Mesendoderm (in vitro differentiated cells): ENCODE data around the gene COPS7B.
A peak's percentile ranks its signal among the peaks of the same experiment; 100 is the strongest.

Source experiments
- DNase-seq: peaks from one replicate; pipeline ENCODE4 v3.0.0; 2013
- H2AK5ac ChIP-seq: 2 replicates; pipeline ENCODE4 v1.6.1; 2013; ENCODE audit warnings: low read length, inconsistent platforms
- H2BK120ac ChIP-seq: 2 replicates; pipeline ENCODE4 v1.6.1; 2013; ENCODE audit warnings: low read depth, mild to moderate bottlenecking, low read length, moderate library complexity, mixed read lengths
- H2BK15ac ChIP-seq: replicated peaks from 2 replicates; pipeline ENCODE4 v1.6.1; 2013; ENCODE audit warnings: low read depth, mild to moderate bottlenecking, moderate library complexity
- H2BK5ac ChIP-seq: 2 replicates; pipeline ENCODE4 v1.6.1; 2013; ENCODE audit warnings: low read length, inconsistent platforms
- H3K18ac ChIP-seq: 2 replicates; pipeline ENCODE4 v1.6.1; 2013; ENCODE audit warnings: mild to moderate bottlenecking, low read length, mixed read lengths
- H3K23ac ChIP-seq: one replicate; pipeline ENCODE4 v1.6.1; 2013; ENCODE audit warnings: low read length
- H3K27ac ChIP-seq: 2 replicates; pipeline ENCODE4 v1.5.1; 2013; ENCODE audit warnings: low read depth, mild to moderate bottlenecking, inconsistent platforms, low read length, moderate library complexity
- H3K27me3 ChIP-seq: 2 replicates; pipeline ENCODE4 v1.6.1; 2013; ENCODE audit warnings: low read length, control low read depth, mild to moderate bottlenecking, inconsistent platforms; ENCODE audit not compliant: insufficient read depth, poor library complexity
- H3K36me3 ChIP-seq: 2 replicates; pipeline ENCODE4 v1.6.1; 2013; ENCODE audit warnings: low read length, inconsistent platforms; ENCODE audit not compliant: control insufficient read depth, insufficient read depth
- H3K4ac ChIP-seq: one replicate; pipeline ENCODE4 v1.6.1; 2013; ENCODE audit warnings: low read depth, mild to moderate bottlenecking, low read length, moderate library complexity
- H3K4me1 ChIP-seq: 2 replicates; pipeline ENCODE4 v1.6.1; 2013; ENCODE audit warnings: low read depth, low read length, inconsistent platforms; ENCODE audit not compliant: control insufficient read depth
- H3K4me2 ChIP-seq: 2 replicates; pipeline ENCODE4 v1.6.1; 2013; ENCODE audit warnings: low read length
- H3K4me3 ChIP-seq: 2 replicates; pipeline ENCODE4 v1.5.1; 2013; ENCODE audit warnings: mild to moderate bottlenecking, low read length
- H3K56ac ChIP-seq: one replicate; pipeline ENCODE4 v1.6.1; 2013; ENCODE audit warnings: low read length
- H3K79me1 ChIP-seq: 2 replicates; pipeline ENCODE4 v1.6.1; 2013; ENCODE audit warnings: low read length, inconsistent platforms
- H3K79me2 ChIP-seq: 2 replicates; pipeline ENCODE4 v1.6.1; 2013; ENCODE audit warnings: mild to moderate bottlenecking, low read length; ENCODE audit not compliant: control insufficient read depth, insufficient read depth
- H3K9ac ChIP-seq: 2 replicates; pipeline ENCODE4 v1.6.1; 2013; ENCODE audit warnings: low read length, inconsistent platforms
- H4K5ac ChIP-seq: one replicate; pipeline ENCODE4 v1.6.1; 2013; ENCODE audit warnings: low read length
- H4K8ac ChIP-seq: one replicate; pipeline ENCODE4 v1.6.1; 2013; ENCODE audit warnings: low read depth, mild to moderate bottlenecking, control low read depth, low read length, moderate library complexity
- WGBS: extraction: QIAGEN DNeasy Blood & Tissue Kit; methylation state at CpG from one replicate; pipeline ENCODE4 v1.1.7; 2013; ENCODE audit warnings: low lambda C conversion rate, missing lambda C conversion rate; ENCODE audit not compliant: insufficient coverage; ENCODE audit errors: extremely low coverage; 5-methylcytosine and 5-hydroxymethylcytosine counted together

The COPS7B gene

DNA sequence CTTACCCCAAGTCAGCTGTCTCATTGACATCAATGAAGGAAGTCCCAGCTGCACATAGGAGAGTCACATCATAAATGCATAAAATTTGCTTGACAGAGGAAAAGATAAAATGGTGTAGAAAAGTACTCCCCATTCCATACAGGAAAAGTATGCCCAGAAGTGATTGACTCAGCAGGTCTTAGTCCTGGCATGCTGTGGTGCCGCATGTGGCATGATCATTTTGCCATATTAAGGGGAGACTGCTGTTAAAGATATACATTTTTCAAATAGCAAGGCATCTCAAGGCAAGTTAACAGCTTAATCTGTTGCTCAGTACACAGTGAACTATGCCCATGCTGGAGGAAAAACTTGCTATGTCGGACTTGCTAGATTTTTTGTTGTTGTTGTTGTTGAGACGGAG lies 8.1 kb downstream of the COPS7B start:
- H3K9ac ChIP-seq: no peak overlapping the region
- peaks cover 18% of the 10 kb centered on the region for H3K79me1 ChIP-seq
- H3K79me2 ChIP-seq: peaks cover 15% of the 10 kb centered on the region
- no peak overlapping the region for H3K27ac ChIP-seq
- no peak overlapping the region for H4K8ac ChIP-seq
- no peaks in the 10 kb centered on the region for H3K4me1 ChIP-seq
- no peak overlapping the region for H2BK120ac ChIP-seq
- no peak overlapping the region for H2BK5ac ChIP-seq
- H2AK5ac ChIP-seq: no peak overlapping the region
- H3K4me2 ChIP-seq: no peak overlapping the region
- no peak overlapping the region for H3K23ac ChIP-seq
- no peak overlapping the region for H4K5ac ChIP-seq
- H3K4me3 ChIP-seq: no peak overlapping the region
- peaks cover 7% of the 10 kb centered on the region for H3K36me3 ChIP-seq
- H3K4ac ChIP-seq: no peak overlapping the region
- DNase-seq: no peak
- no peak overlapping the region for H3K18ac ChIP-seq
- no CpG with 5 or more reads among the region's 3 CpGs for WGBS
- no peak overlapping the region for H3K56ac ChIP-seq
- no peak overlapping the region for H2BK15ac ChIP-seq
- no peaks in the 10 kb centered on the region for H3K27me3 ChIP-seq

DNA sequence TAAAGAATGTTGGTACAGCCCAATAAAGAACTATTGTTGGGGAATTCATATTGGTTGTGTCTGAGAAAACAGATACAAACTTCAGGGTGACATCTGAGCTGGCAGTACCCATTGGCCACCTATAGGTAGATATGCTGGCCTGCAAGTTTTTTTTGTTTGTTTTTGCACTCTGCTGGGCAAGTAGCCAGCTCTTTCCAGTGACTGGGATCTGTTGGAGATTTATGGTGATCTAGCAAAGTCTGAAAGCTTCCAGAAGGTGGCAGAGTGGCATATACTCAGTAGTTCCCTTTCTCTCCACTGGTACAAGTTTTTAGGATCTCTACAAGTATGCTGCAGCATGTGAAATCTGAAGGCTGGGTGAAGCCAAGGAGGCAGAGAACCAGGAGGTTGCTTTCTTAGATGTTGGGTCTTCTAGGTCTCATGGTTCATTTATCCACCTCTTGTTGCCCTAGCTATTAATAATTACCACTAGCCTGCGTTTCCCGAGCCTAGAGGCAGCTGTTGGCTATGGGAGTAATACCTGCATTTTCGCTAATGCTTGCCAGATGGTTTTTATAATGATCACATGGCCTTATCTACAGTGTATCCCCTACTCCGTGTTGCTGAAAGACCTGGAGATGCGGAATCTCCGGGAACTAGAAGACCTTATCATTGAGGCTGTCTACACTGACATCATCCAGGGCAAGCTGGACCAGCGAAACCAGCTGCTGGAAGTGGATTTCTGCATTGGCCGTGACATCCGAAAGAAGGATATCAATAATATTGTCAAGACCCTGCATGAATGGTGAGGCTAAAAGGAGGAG lies 9.5 kb downstream of the COPS7B start:
- Histone ChIP-seq H2BK5ac (no peak overlapping the region), H4K5ac (no peak overlapping the region), H3K18ac (no peak overlapping the region), H3K23ac (no peak overlapping the region), H3K27ac (no peak overlapping the region), H2BK15ac (no peak overlapping the region), H3K36me3 (peaks cover 7% of the 10 kb centered on the region), H4K8ac (no peak overlapping the region), H2BK120ac (no peak overlapping the region), H3K4me3 (no peak overlapping the region), H3K79me2 (peaks cover 7% of the 10 kb centered on the region), H3K4me1 (no peaks in the 10 kb centered on the region), H3K56ac (no peak overlapping the region), H3K4ac (no peak overlapping the region), H3K27me3 (no peaks in the 10 kb centered on the region), H3K4me2 (no peak overlapping the region), H2AK5ac (no peak overlapping the region), H3K9ac (no peak overlapping the region), H3K79me1 (peaks cover 12% of the 10 kb centered on the region)
- WGBS: no CpG with 5 or more reads among the region's 9 CpGs
- peak; percentile 71 for DNase-seq

DNA sequence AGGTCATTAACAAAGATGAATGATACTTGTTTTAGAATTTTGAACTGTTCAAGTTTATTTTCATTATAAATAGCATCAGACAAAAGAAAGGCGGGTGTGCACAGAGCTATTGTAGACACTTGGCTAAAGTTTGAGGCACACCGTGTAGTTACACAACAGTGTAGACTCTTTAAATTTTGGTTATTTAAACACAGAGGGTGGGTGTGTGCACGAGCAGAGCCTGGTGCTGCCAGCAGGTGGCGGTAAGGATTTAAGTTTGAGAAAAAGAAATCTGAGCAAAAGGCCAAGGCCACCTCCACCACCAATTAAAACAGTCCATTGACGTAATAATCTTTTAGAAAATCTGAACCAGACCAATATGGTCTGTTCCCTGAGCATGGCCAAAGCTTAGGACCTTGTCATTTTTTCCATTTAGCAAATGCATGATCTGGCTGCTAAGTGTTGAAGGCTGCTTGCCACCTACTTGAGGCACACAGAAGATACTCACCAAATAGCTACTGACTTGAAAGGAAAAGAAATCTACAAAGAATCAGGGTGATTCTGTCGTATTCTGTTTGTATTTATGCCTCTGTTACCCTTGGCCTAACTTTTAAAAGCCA lies 14.3 kb downstream of the COPS7B start:
- Histone ChIP-seq H2BK5ac (no peak overlapping the region), H3K4me3 (no peak overlapping the region), H2BK120ac (no peak overlapping the region), H2AK5ac (no peak overlapping the region), H3K4me2 (no peak overlapping the region), H3K23ac (no peak overlapping the region), H3K18ac (no peak overlapping the region), H3K56ac (no peak overlapping the region), H3K36me3 (peaks cover 9% of the 10 kb centered on the region), H3K79me2 (peaks cover 2% of the 10 kb centered on the region), H4K5ac (no peak overlapping the region), H3K4ac (no peak overlapping the region), H3K4me1 (no peaks in the 10 kb centered on the region), H2BK15ac (no peak overlapping the region), H3K27me3 (no peaks in the 10 kb centered on the region), H3K27ac (no peak overlapping the region), H3K79me1 (peaks cover 7% of the 10 kb centered on the region), H4K8ac (no peak overlapping the region), H3K9ac (no peak overlapping the region)
- peak; percentile 42 for DNase-seq
- WGBS: no CpG with 5 or more reads among the region's 6 CpGs

DNA sequence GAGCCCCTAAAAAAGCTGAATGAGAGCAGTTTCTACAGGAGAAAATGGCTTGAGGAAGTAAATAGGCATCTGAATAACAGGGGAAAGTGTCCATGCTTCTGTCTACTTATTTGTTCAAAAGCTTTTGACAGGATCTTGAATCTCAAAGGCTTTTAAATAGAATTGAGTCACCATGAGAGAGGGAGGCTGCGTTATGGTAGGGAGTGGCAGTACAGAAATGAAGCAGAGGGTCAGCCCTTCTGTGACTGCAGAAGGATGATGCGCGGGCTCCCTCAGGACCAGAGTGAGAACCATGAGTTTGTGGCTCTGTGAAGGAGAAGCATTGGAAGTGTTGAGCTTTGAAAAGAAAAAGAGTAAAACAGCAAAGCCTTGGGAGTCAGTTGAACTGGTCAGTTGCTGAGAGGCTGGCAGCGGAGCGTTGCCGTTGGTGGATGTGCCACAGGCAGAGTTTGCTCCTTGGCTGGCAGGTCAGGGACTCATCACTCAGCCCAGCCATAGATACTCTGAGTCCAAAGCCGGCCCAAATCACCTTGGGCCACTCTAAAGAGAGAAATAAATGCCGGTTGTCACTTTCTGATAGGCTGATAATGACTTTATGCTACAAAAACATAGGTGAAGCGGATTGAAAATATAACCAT lies 17.4 kb downstream of the COPS7B start:
- Histone ChIP-seq H3K9ac (no peak overlapping the region), H4K8ac (no peak overlapping the region), H3K23ac (no peak overlapping the region), H3K79me2 (no peaks in the 10 kb centered on the region), H2AK5ac (no peak overlapping the region), H3K79me1 (peaks cover 2% of the 10 kb centered on the region), H3K27me3 (no peaks in the 10 kb centered on the region), H4K5ac (no peak overlapping the region), H3K18ac (no peak overlapping the region), H3K56ac (no peak overlapping the region), H3K4me2 (no peak overlapping the region), H2BK120ac (no peak overlapping the region), H3K4me3 (no peak overlapping the region), H3K27ac (no peak overlapping the region), H2BK5ac (no peak overlapping the region), H2BK15ac (no peak overlapping the region), H3K4ac (no peak overlapping the region), H3K4me1 (no peaks in the 10 kb centered on the region), H3K36me3 (peaks cover 2% of the 10 kb centered on the region)
- DNase-seq: no peak
- no CpG with 5 or more reads among the region's 9 CpGs for WGBS

DNA sequence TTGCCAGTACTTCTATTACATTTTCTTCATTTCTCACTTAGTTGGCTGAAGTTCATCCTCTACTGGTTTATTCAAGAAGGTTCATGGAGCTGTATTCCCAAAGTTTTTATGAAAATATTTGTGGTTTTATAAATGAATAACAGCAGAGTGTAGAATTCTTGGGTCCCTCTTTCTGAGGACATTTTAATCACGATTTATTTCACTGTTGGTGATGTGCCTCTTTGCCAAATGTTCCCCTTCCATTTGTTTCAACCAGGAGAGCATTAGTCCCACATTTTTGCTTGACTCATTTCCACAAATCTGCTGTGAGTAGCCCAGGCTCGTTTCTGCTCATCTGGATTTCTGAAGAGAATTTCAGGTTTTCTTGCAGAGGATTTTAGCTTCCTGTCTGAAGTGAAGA lies 20.8 kb downstream of the COPS7B start:
- H3K79me1 ChIP-seq: peaks cover 2% of the 10 kb centered on the region
- no peak overlapping the region for H2BK15ac ChIP-seq
- H3K4me2 ChIP-seq: no peak overlapping the region
- no peak overlapping the region for H3K23ac ChIP-seq
- no peak overlapping the region for H3K4ac ChIP-seq
- no peak overlapping the region for H3K56ac ChIP-seq
- peaks cover 4% of the 10 kb centered on the region for H3K36me3 ChIP-seq
- no peak overlapping the region for H3K4me3 ChIP-seq
- no peak for DNase-seq
- H4K8ac ChIP-seq: no peak overlapping the region
- no peak overlapping the region for H3K9ac ChIP-seq
- no peak overlapping the region for H2BK120ac ChIP-seq
- no peak overlapping the region for H3K27ac ChIP-seq
- no peaks in the 10 kb centered on the region for H3K79me2 ChIP-seq
- H3K27me3 ChIP-seq: no peaks in the 10 kb centered on the region
- H4K5ac ChIP-seq: no peak overlapping the region
- H2BK5ac ChIP-seq: no peak overlapping the region
- H3K18ac ChIP-seq: no peak overlapping the region
- H2AK5ac ChIP-seq: no peak overlapping the region
- no CpG with 5 or more reads among the region's 2 CpGs for WGBS
- H3K4me1 ChIP-seq: no peaks in the 10 kb centered on the region
